GM21723 (cell line): ENCODE measurements around the gene GPHB5.
"Not testable (repeated sequence)": the region's sequence is repeated elsewhere in the genome, so short reads cannot be mapped to it uniquely, and the experiment has no call there.

Experiments
- ATAC-seq: cut with Tn5 transposase; IDR thresholded peaks from one replicate; pipeline ENCODE4 v1.9.1; 2021; ENCODE audit warnings: mild to moderate bottlenecking, moderate library complexity; ENCODE audit not compliant: unreplicated experiment

GPHB5 gene

DNA sequence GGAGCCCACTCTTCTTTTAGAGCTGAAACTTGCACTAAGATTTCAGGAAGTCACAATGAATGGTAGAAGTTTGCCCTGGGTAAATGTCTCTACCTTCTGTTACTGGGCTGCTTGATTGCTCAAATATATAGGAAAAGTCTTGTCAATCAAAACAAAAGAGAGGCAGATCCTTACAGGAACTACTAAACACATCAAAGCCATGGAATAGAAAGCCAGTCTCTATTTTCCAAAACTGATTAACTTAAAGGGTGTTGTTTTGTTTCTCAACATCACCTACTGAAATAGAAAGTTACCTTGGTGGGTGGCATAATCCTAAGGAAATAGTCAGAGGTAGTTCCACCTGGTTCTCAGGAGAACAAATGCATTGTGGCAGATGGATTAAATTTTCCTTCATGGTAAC is at the start of gene GPHB5:
Gene GPHB5, minus strand, starts transcription at position 101 of the 400 bp plus-strand sequence. CDS start 1,086 bp downstream, outside the sequence.
- no peak for ATAC-seq

DNA sequence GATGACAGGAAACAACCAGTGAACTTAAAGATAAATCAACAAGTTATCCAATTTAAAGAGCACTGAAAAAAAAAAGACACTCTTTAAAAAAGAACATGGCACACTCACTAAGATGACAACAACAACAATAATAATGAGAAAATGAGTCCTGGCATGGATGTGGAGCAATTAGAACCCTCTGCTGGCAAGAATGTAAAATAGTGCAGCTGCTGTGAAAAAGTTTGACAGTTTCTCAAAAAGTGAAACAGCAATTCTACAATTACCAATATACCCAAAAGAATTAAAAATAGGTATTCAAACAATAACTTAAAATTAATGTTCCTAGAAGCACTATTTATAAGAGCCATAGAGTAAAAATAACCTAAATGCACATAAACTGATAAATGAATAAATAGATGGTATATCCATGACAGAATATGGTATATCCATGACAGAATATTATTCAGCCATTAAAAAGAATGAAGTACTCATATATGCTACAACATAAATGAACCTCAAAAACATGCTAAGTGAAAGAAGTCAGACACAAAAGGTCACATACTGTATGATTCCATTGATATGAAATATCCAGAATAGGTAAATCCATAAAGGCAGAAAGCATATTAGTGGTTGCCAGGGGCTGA is 49.1 kb upstream of the GPHB5 start:
- ATAC-seq: no peak

- ATAC-seq: no peak
Observed at GRCh38 chr14:63362389-63362819, 43.7 kb upstream of the GPHB5 start.

- no peak for ATAC-seq
Observed at GRCh38 chr14:63361790-63362189, 43.1 kb upstream of the GPHB5 start.

DNA sequence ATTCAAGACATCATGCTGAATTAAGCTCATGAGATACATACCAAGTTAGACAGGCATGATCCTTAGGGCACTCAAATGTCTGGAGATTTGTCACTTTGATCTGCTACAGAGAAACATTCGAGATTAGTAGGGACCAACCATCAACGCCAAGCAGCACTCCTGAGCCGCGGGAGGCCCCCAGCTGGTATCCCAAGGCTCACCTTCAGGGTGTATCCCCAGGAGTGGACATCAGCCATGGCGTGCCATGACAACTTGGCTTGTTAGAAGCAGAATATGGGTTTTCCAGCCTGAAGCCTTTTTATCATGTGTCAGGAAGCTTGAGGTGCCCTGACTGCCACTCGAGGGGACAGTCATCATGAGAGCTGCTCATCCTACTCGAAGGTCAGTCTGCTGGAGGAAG is 39.1 kb upstream of the GPHB5 start:
- no peak for ATAC-seq

DNA sequence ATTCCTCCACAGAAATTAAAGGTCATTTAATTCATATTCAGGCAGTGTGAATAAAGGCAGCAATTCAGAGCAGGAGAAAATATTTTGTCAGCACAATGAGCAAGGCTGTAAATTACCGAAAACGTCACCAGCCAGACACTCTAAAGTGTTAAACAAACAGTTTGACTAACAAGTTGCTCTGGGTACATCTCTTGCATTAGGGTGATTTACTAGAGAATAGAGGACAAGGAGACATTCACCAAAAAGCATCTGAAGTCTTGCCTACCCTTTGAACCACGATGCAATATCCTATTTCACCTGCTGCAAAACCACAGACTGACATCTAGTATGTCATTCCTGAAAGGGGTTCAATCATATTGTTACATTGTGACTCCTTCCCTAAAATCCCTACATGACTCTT is 27.1 kb upstream of the GPHB5 start:
- no peak for ATAC-seq

DNA sequence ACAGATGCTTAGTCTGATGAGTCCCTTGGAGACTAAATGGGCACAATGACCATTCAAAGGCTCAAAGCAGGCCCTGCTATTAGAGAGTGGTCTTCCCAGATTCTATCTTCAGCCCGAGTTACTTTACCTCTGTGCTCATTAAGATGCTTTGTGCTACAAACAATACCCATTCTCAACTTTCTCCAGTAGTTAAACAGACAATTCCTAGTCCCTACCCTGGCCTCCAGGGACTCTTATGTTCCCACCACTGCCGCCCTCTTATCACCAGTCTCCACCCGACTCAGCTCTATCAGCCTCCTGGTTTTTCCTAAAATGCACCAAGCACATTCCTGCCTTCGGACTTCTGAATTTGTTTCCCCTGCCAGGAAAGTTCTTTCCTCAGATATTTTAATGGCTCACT is 25.6 kb upstream of the GPHB5 start:
- no peak for ATAC-seq

DNA sequence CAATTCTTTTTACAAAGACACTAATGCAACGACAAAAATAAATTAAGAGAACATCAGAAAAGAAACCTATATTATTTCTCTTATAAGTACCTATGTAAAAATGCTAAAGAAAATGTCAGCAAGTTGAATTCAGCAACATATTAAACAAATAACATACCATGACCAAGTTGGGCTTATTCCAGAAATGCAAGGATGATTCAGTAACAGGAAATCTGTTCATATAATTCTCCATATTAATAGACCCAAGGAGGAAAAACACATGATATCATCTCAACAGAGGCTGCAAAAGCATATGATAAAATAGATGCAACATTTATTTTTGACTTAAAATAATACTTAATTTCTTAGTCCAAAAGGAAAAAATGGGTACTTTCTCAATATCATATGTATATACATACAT is 25.1 kb upstream of the GPHB5 start:
- no peak for ATAC-seq

DNA sequence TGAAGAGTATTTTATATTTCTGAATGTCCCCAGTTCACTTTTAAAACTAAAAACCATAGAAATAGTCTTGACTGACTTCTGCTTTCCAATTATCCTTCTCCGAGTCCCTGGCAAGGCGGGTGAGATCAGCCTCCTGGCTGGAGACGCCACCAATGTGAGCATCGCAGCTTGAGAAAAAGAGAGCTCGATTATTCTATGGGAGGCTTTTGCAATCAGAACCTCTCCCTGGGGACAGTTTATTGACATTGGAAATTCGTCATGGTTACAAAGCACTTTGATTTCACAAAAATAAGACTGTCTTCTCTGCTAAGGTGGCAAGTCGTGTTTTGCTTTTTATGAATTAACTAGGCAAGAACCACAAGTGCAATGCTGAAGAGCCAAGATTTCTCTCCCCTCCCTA is 23.6 kb upstream of the GPHB5 start:
- no peak for ATAC-seq

- ATAC-seq: no peak
Observed at GRCh38 chr14:63328787-63329737, 10.3 kb upstream of the GPHB5 start.

- no peak for ATAC-seq
Observed at GRCh38 chr14:63326840-63327239, 8.1 kb upstream of the GPHB5 start.

GRCh38 chr14:63322897-63323573 is 4.3 kb upstream of the GPHB5 start:
- no peak for ATAC-seq

DNA sequence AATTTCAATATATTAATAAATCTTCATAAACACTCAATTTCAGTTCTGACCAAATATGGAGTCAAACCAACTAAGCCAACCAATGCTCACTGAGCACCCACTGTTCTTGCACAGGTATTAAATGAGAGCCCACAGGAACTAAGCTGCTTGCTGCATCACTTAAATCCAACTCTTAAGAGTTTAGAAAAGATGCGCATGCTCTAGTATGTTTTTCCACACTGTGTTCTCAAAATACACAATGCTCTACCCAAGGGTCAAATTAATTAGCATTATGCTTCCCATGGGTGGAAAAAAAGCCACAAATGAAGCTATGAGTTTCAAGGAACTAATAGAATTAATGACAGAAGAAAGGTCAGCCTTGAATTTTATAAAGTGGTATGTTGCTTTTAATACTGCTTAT is 3.7 kb upstream of the GPHB5 start:
- ATAC-seq: no peak

- no peak for ATAC-seq
Observed at GRCh38 chr14:63308723-63309317, 9.9 kb downstream of the GPHB5 start.

- not testable (repeated sequence) for ATAC-seq
Observed at GRCh38 chr14:63304429-63304828, 14.3 kb downstream of the GPHB5 start.

- ATAC-seq: no peak
Observed at GRCh38 chr14:63301891-63302534, 16.7 kb downstream of the GPHB5 start.

GRCh38 chr14:63300854-63301253 is 17.9 kb downstream of the GPHB5 start:
- ATAC-seq: no peak

DNA sequence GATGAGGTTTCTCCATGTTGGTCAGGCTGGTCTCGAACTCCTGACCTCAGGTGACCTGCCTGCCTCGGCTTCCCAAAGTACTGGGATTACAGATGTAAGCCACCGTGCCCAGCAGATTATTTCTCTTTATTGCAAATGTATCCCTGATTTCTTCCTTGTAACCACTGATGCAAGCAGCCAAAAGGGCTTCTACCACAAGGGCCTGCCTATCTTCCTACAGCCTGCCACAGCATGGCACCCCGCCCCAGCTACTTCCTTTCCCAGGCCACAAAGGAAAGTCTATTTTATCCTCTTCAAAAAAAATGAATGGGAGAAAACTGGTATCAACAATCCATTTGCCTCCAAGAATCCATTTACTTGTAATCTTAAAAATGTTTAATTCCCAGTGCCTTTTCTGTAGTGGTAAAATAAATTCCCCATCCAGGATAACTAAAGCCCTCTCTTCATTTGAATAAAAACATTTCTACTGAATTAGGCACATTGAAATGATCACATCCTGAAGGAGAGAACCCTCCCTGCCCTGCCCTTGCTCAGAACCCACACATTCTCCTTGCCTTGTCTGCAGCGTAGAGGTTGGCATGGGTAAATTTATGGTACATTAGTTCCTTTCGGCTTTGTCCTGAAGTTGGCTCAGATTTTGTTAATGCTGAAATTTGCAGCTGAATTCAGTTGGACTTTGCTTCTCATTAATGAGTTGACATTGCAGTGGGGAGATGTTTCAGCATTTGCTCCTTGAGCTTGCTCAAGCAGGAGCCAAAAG is 19.2 kb downstream of the GPHB5 start:
- ATAC-seq: no peak

- ATAC-seq: no peak
Observed at GRCh38 chr14:63297372-63298063, 21.2 kb downstream of the GPHB5 start.
